Upper lobe of right lung (tissue), 1 donor: ENCODE measurements around the gene IFNA5. TPM values are rescaled to one million over a fixed set of nuclear protein-coding genes. Genes with fewer than 3 reads are reported as not detected.

ENCODE experiments used
- ATAC-seq: fragments of 200-7000 bp; cut with Tn5 transposase; one replicate; pipeline ENCODE4 v1.9.1; 2020; ENCODE audit warnings: mild to moderate bottlenecking, moderate library complexity
- DNase-seq: peaks from one replicate; pipeline ENCODE4 v3.0.0-alpha.2; 2020
- H3K27ac ChIP-seq: fragments of 200-600 bp; one replicate; pipeline ENCODE4 v1.8.0; 2022
- H3K27me3 ChIP-seq: fragments of 200-600 bp; one replicate; pipeline ENCODE4 v1.8.0; 2022; ENCODE audit warnings: mild to moderate bottlenecking
- H3K36me3 ChIP-seq: fragments of 200-600 bp; one replicate; pipeline ENCODE4 v1.8.0; 2022
- H3K4me1 ChIP-seq: fragments of 200-600 bp; one replicate; pipeline ENCODE4 v1.8.0; 2022
- H3K4me3 ChIP-seq: fragments of 200-600 bp; one replicate; pipeline ENCODE4 v1.8.0; 2022; ENCODE audit warnings: mild to moderate bottlenecking
- H3K9me3 ChIP-seq: fragments of 200-600 bp; one replicate; pipeline ENCODE4 v1.8.0; 2022
- CTCF ChIP-seq: fragments of 200-600 bp; IDR thresholded peaks from one replicate; pipeline ENCODE4 v1.8.0; 2022; ENCODE audit warnings: antibody characterized with exemption
- intact Hi-C: fragments of 100-400 bp; cut with DNase I; formaldehyde crosslinking; loops from one replicate; pipeline ENCODE4 v1.11.0; 2022
- total RNA-seq: library from RNA; stranded (reverse); fragmentation: NEBNext Ultra II Directional; extraction: Animal tissue kit (Norgen Biotek cat#: 25700); gene quantifications from one replicate; pipeline ENCODE4 v1.2.1, GENCODE V29; 2021
- donor health status: DM: no; HTN: yes; CAD: no; lungs with severe emphysema.

Gene IFNA5
- total RNA-seq, 1 donor from 2014 or later, result not detected

DNA sequence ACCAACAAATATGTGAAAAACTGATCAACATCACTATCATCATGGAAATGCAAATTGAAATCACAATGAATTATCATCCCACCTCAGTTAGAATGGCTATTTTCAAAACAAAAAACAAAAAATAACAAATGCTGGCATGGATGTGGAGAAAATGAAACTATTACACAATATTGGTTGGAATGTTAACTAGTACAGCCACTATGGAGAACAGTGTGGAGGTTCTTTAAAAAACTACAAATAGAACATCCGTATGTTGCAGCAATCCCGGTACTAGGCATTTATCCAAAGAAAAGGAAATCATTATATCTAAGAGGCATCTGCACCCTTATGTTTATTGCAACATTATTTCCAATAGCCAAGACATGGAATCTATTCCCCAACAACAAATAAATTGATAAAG is 9.0 kb upstream of the IFNA5 start:
- peaks cover 10% of the 10 kb centered on the region for H3K27me3 ChIP-seq
- H3K4me1 ChIP-seq, result no peaks in the 10 kb centered on the region
- H3K27ac ChIP-seq, result no peak overlapping the region
- H3K4me3 ChIP-seq, result no peak overlapping the region
- H3K9me3 ChIP-seq, result no peaks in the 10 kb centered on the region
- TF ChIP-seq CTCF, result no peak
- ATAC-seq (no peak), DNase-seq (no peak)
- intact Hi-C loops, result no loop called here
- no peaks in the 10 kb centered on the region for H3K36me3 ChIP-seq

DNA sequence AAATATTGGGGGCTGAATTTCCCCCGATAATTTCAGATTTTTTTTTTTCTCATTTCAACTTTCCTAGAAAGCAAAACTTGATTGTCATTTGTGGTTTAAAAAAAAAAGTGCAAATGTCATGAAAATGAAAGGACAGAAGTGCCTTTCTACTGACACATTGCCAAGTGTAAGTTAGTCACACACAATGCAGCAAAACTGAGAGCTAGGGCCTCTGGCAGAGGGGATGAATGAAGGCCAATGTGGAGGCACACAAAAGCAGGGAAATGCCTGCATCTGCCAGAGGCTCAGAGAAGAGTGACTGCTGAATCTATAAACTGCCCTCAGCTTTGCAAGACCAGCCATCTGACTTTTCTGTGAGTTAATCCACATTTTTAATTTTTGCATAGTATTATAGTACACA is 6.8 kb upstream of the IFNA5 start:
- H3K36me3 ChIP-seq, result no peaks in the 10 kb centered on the region
- ATAC-seq, result no peak
- TF ChIP-seq CTCF, result no peak
- no peaks in the 10 kb centered on the region for H3K9me3 ChIP-seq
- H3K4me3 ChIP-seq, result no peak overlapping the region
- intact Hi-C loops, result no loop called here
- H3K4me1 ChIP-seq, result no peaks in the 10 kb centered on the region
- peaks cover 10% of the 10 kb centered on the region for H3K27me3 ChIP-seq
- no peak for DNase-seq
- no peak overlapping the region for H3K27ac ChIP-seq

DNA sequence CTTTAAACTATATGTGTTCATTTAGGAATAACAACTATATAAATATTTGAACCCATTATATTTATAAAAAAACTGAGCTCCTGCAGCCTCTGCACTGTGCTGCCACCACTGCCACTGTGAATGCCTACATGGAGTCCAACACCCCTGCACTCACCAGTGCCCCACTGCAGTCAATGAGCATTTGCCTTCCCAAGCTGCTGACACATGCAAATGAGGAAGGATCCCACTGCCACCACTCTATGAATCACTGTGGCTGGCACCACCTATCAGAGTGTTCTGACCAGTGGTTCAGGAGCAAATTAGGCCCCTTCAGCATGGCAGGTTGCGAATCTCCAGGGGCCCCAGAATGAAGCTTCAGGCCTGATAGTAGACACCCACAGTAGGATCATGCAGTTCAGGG is 9.1 kb downstream of the IFNA5 start:
- H3K27me3 ChIP-seq, result no peaks in the 10 kb centered on the region
- ATAC-seq (peak; percentile 45), DNase-seq (no peak)
- H3K4me1 ChIP-seq, result no peaks in the 10 kb centered on the region
- no peak overlapping the region for H3K4me3 ChIP-seq
- H3K36me3 ChIP-seq, result no peaks in the 10 kb centered on the region
- H3K9me3 ChIP-seq, result no peaks in the 10 kb centered on the region
- no peak overlapping the region for H3K27ac ChIP-seq
- intact Hi-C loops, result no loop called here
- no peak for TF ChIP-seq CTCF

- Histone ChIP-seq H3K4me3 (no peak overlapping the region), H3K9me3 (no peaks in the 10 kb centered on the region), H3K36me3 (no peaks in the 10 kb centered on the region), H3K27ac (no peak overlapping the region), H3K27me3 (no peaks in the 10 kb centered on the region), H3K4me1 (no peaks in the 10 kb centered on the region)
- intact Hi-C loops, result no loop called here
- ATAC-seq (no peak), DNase-seq (no peak)
- TF ChIP-seq CTCF, result no peak
These were observed 10.1 kb downstream of the IFNA5 start for GRCh38 chr9:21294904-21295538.

DNA sequence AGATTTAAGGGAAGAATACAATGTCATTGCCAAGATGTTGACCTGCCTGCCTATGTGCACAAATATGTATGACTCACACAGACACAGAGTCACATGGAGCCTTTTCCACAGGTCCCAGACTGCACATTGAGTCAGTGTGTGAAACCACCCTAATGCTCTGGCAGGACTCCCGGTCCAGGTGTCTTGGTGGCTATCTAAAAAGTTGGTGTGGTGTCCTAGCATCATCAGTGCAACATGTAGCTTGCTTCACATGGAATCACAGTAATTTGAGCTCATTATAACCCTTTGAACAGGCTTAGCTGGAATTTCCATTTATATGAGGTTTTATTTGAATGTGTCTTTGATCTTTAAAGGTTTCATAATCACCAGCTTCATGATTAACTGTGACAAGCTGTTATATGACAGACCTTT is 10.7 kb downstream of the IFNA5 start:
- DNase-seq, result no peak
- intact Hi-C loops, result no loop called here
- Histone ChIP-seq H3K27me3 (no peaks in the 10 kb centered on the region), H3K27ac (no peak overlapping the region), H3K4me3 (no peak overlapping the region), H3K36me3 (no peaks in the 10 kb centered on the region), H3K9me3 (no peaks in the 10 kb centered on the region), H3K4me1 (no peaks in the 10 kb centered on the region)
- no peak for ATAC-seq
- no peak for TF ChIP-seq CTCF

DNA sequence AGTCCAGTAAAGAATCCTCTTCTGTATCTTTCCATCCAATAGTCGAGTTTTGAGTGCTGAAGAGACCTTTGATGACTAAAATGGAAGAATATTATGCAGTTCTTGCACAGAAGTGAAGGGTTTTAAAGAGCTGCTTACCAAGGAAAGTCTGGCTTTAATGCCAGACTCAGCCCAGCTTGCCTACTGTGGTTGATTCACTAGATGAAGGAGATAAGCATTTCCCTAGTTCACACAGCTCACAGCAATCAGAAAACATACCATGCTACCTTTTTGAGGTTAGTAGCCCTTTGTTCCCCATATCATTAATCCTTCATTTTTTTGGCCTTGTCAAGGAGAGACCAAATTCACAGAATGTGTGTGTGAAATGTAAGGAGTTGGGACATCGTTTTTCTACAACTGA is 15.3 kb downstream of the IFNA5 start:
- H3K4me3 ChIP-seq, result no peak overlapping the region
- intact Hi-C loops, result no loop called here
- no peaks in the 10 kb centered on the region for H3K4me1 ChIP-seq
- no peak overlapping the region for H3K27ac ChIP-seq
- TF ChIP-seq CTCF, result no peak
- no peaks in the 10 kb centered on the region for H3K27me3 ChIP-seq
- ATAC-seq (no peak), DNase-seq (no peak)
- no peaks in the 10 kb centered on the region for H3K9me3 ChIP-seq
- no peaks in the 10 kb centered on the region for H3K36me3 ChIP-seq
